Activated CD8-positive, alpha-beta memory T cell treated with anti-CD3 and anti-CD28 coated beads, Interleukin-2, amount 50 U/mL, for 48 hours (primary cell): Measurements from ENCODE around the gene SLC22A16.

Experiments used
- DNase-seq: peaks from one replicate; pipeline ENCODE4 v3.0.0-alpha.2; 2020

Gene SLC22A16

DNA sequence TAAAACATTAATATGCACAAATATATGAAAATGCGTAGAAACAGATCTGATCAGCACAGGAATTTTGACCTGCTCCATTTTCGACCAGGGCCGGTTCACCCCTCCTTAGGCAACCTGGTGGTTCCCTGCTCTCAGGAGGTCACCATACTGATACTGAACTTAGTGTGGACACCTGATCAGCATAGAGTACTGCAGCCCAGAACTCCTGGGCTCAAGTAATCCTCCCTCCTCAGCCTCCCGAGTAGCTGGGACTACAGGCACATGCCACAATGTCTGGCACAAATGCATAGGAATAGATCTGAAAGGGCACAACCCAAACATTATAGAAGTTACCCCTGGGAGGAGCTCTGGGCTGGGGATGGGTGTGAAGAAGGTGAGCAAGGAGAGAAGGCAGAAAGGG is 36.4 kb downstream of the SLC22A16 start:
- no peak for DNase-seq

DNA sequence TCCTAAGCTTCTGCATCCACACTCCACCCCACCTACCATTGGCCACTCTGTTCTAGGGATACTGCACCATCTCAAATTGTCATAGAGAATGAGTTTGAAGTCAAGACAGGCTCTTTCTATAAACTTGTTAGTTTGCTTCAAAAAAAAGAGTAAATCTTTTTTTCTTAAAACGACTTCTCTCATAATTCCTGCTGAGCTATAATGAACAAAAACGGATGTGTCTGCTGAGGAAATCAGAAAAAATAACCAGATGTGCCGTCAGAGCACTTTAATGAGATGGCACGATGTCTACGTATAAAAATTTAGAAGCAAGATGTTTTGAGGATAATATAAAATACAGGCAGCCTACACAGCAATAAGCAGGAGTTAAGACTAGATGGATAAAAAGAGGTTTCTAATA is 37.1 kb downstream of the SLC22A16 start:
- DNase-seq = no peak

DNA sequence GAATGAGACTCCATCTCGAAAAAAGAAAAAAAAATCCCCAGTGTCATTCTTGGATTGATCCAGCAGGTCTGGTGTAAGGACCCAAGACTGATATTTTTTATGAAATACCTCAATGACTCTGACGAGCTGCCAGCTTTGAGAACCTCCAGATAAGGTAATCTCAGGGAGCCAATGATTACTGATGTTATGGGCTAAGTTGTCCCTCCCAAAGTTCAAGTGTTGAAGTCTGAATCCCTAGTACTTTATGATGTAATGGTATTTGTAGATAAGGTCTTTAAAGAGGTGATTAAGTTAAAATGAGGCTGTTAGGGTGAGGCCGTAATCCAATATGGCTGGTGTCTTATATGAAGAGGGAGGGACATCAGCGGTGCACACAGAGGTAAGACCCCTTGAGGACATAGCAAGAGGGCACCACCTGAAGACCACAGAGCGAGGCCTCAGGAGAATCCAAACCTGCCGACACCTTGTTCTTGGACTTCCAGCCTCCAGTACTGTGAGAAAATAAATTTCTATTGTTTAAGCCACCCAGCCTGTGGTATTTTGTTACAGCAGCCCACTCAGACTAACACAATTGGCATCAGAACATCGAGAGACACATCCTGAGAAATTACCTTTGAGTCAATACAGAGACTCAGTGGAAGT is 41.3 kb downstream of the SLC22A16 start:
- DNase-seq = no peak

DNA sequence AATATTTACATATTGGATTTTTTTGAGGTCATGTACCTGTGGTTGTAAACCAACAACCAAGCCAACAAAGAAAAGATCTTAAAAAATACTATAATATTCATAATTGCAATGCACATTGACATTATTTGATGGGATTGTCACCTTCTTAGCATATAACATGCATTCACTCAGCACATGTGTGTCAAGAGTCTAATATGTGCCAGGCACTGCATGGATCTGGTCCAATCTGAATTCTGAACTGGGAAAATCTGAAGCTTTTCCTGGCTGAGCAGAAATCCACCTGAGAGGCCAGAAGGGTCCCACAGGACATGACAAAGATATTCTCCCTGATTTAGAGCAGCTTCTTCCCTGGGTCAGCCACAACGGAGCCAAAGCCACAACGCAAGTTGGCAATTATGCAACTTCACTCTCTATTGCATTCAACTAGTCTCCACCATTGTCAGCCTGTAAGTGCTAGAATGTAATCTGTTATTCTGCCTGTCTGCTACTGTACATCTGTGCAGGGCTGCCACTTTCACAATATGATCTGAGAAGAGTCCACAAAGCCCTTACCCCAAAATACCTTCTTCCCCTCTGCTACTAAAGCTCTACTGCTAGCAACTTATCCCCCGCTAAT is 44.0 kb downstream of the SLC22A16 start:
- DNase-seq = no peak

DNA sequence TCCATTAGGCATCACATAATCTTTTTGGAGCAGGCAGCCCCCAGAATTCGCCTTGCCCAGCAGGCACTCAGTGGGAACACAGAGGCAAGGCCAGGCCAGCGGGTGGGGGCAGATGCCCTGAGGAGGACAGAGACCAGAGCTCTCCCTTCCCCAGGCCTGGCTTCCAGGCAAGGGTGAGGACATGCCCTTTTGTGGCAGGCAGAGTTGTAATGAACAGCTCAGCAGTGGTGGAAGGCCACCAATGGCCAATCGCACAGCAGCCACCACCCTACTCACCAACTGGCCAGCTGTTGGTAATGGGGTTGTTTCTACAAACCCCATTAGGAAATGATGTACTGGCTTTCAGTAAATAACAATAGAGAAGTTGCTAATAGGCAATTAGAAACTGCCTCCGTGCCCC is 45.7 kb downstream of the SLC22A16 start:
- no peak for DNase-seq

DNA sequence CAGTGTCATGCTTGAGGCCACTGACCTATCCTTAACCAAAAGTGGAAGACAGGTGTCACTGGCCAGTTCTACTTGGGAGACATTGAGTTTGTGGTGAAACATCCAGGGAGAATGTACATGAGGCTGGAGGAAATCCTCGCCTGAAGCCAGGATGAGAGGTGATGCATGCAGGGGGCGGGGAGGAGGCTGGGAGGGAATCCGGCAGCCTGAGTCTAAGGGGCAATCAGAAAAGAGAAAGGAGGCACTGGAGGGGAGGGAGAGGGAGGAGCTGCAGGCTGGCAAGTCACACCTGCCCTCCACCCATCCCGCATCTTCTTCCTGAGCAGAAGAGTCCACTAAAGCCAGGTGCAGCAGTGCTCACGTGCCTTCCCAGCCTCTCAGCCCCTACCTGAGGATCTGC is 46.2 kb downstream of the SLC22A16 start:
- DNase-seq = no peak

DNA sequence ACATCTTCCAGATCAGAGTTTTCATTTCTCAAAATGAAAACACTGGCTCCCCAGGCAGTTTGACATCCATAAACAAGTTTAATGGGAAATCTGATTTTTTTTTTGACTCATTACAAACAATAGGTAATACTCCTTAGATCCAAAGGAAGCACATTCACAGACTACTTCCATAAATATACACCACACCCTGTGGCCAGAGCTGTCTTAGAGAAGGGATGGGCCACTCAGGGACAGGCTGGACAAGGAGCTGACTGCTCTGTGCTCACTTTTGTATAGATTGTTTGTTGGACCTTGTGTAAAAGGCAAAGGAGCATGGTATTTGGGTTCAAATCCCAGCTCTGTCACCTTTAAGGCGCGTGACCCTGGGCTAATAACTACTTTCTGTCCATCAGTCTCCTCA is 48.3 kb downstream of the SLC22A16 start:
- DNase-seq = no peak

DNA sequence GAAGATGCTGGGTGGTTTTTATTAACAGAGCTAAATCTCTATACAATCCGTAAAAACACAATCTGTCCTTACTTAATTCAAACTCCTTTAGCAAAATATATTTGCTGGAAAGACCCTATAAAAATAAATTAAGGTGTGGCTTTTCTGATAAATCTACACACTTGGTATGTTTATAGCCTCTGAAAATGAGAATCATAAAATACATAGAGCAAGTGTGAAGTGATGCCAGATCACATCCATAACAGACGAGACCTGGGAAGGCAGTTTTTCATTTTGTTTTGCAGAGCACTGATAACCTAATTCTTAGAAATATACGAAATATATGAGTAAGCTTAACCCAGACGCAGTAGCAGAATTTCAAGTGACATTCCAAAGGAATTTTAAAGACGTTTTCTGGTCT is 50.6 kb downstream of the SLC22A16 start:
- no peak for DNase-seq

DNA sequence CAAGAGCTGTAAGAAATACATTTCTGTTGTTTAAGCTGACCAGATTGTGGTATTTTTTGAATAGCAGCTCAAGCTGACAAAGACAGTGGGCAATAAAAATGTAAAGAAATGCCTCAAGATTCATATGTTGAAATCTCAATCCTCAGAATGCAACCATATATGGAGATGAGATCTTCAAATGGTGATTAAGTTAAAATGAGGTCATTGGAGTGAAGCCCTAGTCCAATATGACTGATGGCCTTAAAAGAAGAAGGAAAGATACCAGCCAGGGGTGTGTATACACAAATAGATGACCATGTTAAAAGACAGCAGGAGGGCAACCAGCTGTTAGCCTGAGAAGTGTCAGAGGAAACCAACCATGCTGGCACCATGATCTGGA is 54.0 kb downstream of the SLC22A16 start:
- no peak for DNase-seq

DNA sequence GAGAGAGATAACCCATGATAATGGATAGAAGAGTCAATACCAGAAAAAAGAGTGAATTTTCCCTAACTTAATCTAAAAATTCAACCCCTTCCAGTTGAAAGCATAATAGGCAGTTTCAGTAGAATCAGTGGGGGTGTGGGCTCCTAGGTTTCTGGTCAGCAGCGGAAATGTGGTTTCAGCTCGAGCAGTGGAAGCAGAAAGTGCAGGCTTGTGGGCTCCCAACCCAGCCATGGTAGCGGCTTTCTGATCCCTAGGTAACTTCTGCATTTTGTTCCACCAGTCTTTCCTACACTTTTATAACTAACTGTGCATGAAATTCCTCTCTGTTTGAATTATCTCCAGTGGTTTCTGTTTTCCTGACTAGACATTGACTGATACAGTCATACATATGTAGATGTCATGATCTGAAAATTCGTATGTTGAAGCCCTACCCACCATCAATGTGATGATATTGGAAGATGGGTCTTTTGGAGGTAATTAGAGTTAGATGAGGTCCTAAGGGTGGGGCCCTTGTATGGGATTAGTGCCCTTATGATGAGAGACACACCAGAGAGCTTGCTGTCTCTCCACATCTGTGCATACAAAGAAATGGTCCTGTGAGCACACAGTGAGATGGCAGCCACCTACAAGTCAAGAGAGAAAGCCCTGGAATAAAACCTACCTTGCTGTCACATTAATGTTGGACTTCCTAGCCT is 54.5 kb downstream of the SLC22A16 start:
- DNase-seq = no peak

DNA sequence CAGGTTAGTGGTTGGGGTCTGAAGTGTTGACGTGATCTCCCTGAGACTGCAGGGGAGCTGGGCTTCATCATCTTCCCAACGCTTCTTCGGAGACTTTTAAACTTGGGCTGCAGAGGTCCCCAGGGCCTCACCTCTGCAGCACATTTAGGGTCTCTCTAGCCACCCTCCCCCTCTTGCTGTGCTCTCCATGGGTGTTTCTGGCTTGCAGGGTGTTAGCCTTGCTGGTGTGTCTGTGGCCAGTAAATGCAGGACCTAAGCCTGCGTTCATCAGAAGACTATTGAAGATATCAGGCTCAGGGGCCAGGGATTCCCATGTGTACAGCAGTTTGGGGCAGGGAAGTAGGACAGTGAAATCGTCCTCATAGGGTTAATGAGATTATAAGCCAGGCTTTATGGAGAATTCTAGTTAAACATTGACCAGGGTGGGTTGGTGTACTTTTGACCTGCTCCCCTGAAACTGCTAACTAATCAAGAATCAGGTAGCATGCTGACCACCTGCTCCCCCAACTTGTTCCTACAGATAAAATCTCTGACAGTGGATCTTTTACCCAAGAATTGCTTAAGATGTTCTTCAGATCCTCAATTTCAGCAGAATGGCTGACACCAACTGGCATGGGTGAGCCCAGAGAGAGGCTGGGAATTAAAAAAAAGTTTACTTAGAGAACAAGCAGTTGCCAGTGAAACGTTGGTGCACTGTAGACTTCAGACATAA is 57.2 kb downstream of the SLC22A16 start:
- no peak for DNase-seq

DNA sequence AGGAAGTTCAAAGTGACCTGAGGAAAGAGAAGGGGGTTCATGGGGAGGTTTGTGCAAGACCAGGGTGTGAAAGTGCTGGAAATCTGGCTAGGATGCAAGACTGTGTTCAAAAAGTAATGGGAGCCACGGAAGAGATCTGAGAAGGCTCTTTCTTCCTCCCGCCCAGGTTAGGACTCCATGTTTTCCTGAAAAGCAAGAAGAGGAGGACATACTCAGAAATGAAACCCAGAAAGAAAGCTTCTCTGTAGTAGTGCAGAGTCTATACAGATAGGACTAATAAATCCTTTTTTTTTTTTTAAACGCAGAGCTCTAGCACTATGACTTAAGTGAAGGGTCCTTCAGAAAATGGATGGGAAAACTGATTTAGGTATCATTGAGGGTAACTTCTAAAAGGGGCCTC is 57.8 kb downstream of the SLC22A16 start:
- DNase-seq = no peak

DNA sequence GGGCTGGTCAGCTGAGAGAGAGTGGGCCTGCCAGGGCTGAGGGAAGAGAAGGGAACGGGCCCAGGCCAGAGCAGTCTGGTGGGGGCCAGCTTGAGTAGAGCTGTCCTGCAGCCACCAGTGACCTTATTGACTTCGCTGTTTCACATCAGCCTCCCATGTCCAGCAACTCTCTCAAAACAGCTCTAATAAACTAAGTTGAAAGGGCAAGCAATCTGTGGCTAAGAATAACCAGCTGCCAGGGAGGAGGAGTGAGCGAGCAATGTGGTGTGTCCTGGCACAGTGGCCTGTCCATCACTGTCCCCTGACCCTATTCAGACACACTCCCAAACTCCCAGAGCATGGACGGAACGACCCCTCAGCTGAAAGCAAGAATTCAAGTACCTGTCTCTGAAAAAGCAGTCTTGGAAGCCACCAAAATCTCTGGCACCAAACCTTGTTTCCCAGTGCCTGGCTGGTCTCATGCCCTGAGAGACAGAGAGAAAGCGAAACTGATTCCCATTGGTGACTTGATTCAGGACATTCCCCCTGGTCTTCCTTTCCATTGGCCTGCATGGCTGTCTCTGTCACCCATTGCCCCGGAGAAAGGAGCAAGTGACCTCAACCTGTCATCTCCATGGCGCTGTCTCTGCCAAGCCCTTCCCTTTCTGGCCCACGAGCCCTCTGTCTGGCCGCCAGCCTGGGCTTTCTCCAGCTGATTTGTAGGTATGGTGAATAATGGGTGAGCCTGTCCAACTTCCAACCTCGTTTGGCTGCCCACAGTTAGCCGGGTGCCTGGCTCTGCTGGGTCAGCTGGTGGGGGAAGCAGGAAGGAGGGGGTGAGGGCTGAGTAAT is 61.1 kb downstream of the SLC22A16 start, which contains the start of gene DDO:
TSS of gene DDO (minus strand) at position 490 of the 831 bp plus-strand sequence. CDS start 2,113 bp downstream, outside the sequence.
- DNase-seq = no peak

DNA sequence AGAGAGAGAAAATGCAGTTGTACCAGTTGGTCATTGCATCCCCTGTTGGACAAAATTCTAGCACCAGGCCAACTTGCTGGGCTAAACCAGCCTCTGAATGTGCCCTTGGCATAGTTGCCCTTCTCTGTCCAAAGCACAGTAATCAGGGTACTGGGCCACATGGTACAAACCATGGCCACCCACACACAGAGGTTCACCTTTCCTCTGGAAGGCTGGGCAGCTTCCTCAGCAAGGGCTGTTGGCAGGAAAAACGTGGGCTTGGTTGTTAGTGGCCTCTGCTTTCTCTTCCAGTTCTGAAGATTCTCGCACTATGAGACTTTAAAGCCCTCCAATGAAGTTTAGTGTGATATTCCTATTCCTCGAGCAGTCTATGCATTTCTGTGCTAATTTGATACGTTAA is 61.7 kb downstream of the SLC22A16 start:
- DNase-seq = no peak

DNA sequence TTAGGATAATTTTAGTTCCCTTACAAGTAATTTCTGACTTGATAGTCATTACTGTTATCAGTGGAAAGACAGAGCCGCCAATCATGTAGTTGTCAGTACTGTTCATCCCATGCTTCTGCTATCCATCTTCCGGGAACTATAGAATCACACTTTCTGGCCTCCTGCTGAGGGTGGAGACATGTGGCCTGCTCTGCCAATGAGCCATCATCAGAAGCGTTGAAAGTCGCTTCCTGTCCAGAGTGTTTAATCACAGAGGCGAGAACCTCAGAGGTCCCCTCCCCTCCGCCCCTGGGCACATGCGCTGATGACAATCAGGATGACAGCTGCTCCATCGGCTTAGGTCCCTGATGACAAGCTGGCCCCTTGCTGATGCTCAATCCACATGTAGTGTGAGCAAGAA is 64.1 kb downstream of the SLC22A16 start:
- DNase-seq = no peak

DNA sequence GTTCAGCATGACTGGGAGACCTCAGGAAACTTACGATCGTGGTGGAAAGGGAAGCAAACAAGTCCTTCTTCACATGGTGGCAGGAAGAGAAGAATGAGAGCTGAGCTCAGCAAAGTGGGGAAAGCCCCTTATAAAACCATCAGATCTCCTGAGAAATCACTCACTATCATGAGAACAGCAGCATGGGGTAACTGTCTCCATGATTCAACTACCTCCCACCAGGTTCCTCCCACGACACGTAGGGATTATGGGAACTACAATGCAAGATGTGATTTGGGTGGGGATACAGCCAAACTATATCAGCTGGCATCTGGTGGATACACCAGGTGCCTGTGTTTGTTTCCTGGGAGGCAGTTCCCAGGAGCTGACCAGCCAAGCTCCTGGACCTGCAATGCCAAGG is 65.9 kb downstream of the SLC22A16 start:
- no peak for DNase-seq

DNA sequence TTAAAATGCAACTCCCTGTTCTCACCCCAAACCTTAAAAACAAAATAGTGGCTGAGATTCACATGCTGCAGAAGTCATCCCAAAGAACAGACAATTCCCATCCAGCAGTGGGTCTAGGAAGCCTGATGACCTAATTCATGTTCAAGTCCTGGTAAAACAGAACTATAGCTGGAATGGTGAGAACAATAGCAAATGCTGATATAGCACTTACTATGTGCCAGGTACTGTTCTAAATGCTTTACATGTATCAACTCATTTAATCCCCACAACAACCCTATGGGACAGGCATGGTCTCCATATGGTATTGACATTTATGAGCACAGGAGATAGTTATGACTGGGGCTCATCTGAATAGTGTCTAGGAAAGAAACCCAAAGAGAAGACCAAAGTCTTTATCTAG is 66.6 kb downstream of the SLC22A16 start:
- no peak for DNase-seq

DNA sequence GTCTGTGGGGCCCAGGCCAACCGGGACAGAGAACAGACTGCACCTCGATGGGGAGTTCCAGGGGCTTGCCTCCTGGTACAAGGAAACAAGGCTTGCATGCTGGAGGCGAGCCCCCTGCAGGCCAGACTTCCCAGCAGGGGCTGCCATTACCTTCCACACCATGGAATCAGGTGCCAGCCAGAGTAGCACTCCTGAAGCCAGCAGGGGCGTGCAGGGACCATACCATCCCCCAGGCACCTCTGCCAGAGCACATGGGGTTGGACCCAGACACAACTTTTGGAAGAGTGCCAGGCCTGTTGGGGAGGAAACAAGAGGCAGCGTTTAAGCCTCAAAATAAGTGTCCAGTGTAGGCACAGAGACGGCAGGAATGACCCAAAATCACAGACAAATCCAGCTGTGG is 67.5 kb downstream of the SLC22A16 start:
- DNase-seq = no peak

DNA sequence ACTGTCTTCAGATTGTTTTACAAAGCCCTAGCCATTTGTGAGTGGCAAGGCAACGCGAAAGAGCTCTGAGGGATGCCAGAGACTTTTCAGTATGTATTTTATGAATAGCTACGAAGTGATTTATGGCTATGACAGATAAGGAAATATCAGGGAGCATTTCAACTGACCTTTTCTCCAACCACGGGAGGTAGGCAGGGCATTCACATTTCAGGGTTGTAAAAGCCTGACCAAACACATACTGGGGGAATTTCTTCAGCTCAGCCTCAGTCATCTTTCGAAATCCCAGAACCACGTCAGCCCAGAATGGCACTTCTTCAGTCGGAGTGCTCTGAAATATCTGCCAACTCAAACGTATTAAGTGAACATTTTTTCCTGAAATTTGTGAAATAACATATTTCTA is 71.8 kb downstream of the SLC22A16 start:
- no peak for DNase-seq

DNA sequence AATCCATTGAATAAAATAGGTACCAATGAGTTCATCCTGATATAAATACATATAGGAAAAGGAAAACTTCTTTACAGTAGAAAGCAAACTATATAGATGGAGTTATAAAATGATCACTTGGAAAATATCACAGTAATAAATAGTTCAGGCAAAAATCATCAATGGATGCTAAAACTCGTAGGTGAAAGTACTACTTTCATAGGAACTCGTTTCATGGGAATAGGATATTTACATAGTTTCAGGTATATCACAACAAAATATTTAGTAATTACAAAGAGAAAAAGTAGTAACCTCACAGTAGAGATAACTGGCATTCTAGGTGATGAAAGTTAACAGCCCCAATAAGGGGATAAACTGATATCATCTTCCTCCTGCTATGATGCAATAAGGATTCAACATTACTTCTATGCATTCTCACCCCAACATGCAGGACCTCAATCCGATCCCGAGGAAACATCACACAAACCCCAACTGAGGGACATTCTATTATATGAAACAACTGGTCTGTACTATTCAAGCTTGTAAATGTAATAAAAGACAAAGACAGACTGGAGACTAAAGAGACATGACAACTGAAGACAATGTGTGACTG is 74.7 kb downstream of the SLC22A16 start:
- no peak for DNase-seq

DNA sequence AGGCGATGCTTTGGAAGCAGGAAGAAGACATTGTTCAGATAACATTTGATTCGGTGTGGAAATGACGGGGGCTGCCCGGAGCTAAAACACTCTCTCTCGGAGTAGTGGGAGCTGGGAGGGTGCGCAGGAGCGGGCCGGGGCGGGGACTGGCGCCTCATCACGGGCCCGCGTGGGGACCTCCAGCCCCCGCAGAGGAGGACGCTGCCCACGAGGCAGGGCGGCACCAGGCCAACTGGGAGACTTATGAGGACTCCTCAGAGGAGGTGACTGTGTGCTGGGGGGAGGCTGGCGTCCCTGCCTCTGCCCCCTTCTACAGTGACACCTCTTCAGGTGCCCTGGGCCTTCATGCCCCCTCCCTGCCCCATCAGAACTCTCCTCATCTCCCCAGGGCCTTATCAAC is 76.2 kb downstream of the SLC22A16 start:
- no peak for DNase-seq
